Fibroblast of lung (primary cell): Measurements from ENCODE around the gene SCRT2. TPM values are rescaled to one million over a fixed set of nuclear protein-coding genes. Genes with fewer than 3 reads are reported as not detected.

Experiments
- DNase-seq, 2 donors: peaks; one replicate each; pipeline versions ENCODE4 v3.0.0 to v3.0.0-alpha.2; 2010; ENCODE audit warnings: low read depth in 2 of 2
- H2AFZ ChIP-seq: 2 replicates; pipeline ENCODE4 v1.5.1; 2012; ENCODE audit warnings: low read length, control low read depth, inconsistent platforms
- H3K27ac ChIP-seq: 2 replicates; pipeline ENCODE4 v1.5.1; 2011; ENCODE audit warnings: low read length, control low read depth; ENCODE audit not compliant: insufficient read depth
- H3K27me3 ChIP-seq: 2 replicates; pipeline ENCODE4 v1.5.1; 2011; ENCODE audit warnings: mild to moderate bottlenecking, low read length; ENCODE audit not compliant: control insufficient read depth, insufficient read depth
- H3K36me3 ChIP-seq: 2 replicates; pipeline ENCODE4 v1.5.1; 2011; ENCODE audit warnings: low read length; ENCODE audit not compliant: control insufficient read depth, insufficient read depth
- H3K4me1 ChIP-seq: 2 replicates; pipeline ENCODE4 v1.5.1; 2011; ENCODE audit warnings: low read length; ENCODE audit not compliant: control insufficient read depth, insufficient read depth; ENCODE audit errors: extremely low read depth
- H3K4me2 ChIP-seq: 2 replicates; pipeline ENCODE4 v1.5.1; 2011; ENCODE audit warnings: low read length, control low read depth; ENCODE audit not compliant: insufficient read depth; ENCODE audit errors: extremely low read depth
- H3K4me3 ChIP-seq, 4 experiments: fragments of 200-600 bp in 1 of 4; sonication (generic) in 1 of 4; replicated peaks in 1 of 4; 2 replicates each; pipeline ENCODE4 v1.5.1; 2011 to 2016; ENCODE audit warnings: low read length in 4 of 4, low read depth in 3 of 4, mild to moderate bottlenecking in 3 of 4, control low read depth in 2 of 4, inconsistent platforms in 1 of 4, mixed read lengths in 1 of 4; ENCODE audit not compliant: insufficient read depth in 1 of 4; ENCODE audit errors: control extremely low read depth in 1 of 4
- H3K79me2 ChIP-seq: 2 replicates; pipeline ENCODE4 v1.5.1; 2012; ENCODE audit warnings: mild to moderate bottlenecking, low read length, inconsistent platforms; ENCODE audit not compliant: control insufficient read depth, insufficient read depth
- H3K9ac ChIP-seq: 2 replicates; pipeline ENCODE4 v1.5.1; 2011; ENCODE audit warnings: mild to moderate bottlenecking, low read length, control low read depth; ENCODE audit not compliant: insufficient read depth
- H3K9me3 ChIP-seq: 2 replicates; pipeline ENCODE4 v1.5.1; 2012; ENCODE audit warnings: low read depth, low read length; ENCODE audit not compliant: control insufficient read depth, insufficient read depth
- H4K20me1 ChIP-seq: 2 replicates; pipeline ENCODE4 v1.5.1; 2011; ENCODE audit warnings: low read length; ENCODE audit not compliant: control insufficient read depth, insufficient read depth; ENCODE audit errors: extremely low read depth
- EZH2 ChIP-seq: IDR thresholded peaks from 2 replicates; pipeline ENCODE4 v1.5.1; 2012; ENCODE audit warnings: low read length, control low read depth, mild to moderate bottlenecking; ENCODE audit errors: missing control alignments
- polyA plus RNA-seq, 2 donors: library from polyadenylated mRNA; depleted of rRNA in 1 of 2; stranded (reverse) in 1 of 2; unstranded in 1 of 2; fragments of >200 nt; gene quantifications; 2 replicates each; pipeline ENCODE4 v1.2.1, GENCODE V29; 2011 to 2012; ENCODE audit warnings: missing spikeins in 1 of 2
- total RNA-seq: library from RNA; depleted of rRNA; stranded (reverse); fragments of >200 nt; gene quantifications from 2 replicates; pipeline ENCODE4 v1.2.1, GENCODE V29; 2014
- TF ChIP-seq, protein P1 (sequence below), 2 donors: IDR thresholded peaks in 1 of 2; conservative IDR thresholded peaks in 1 of 2; 1 replicate in 1 of 2; 2 replicates in 1 of 2; pipeline ENCODE4 v1.5.1; 2011 to 2012; ENCODE audit warnings: low read length in 2 of 2, control low read depth in 1 of 2, inconsistent platforms in 1 of 2, low read depth in 1 of 2, mild to moderate bottlenecking in 1 of 2

SCRT2 gene
- total and polyA plus RNA-seq, 2 donors (not counting 1 experiment from before 2014, with no cell fraction given), result not detected

DNA sequence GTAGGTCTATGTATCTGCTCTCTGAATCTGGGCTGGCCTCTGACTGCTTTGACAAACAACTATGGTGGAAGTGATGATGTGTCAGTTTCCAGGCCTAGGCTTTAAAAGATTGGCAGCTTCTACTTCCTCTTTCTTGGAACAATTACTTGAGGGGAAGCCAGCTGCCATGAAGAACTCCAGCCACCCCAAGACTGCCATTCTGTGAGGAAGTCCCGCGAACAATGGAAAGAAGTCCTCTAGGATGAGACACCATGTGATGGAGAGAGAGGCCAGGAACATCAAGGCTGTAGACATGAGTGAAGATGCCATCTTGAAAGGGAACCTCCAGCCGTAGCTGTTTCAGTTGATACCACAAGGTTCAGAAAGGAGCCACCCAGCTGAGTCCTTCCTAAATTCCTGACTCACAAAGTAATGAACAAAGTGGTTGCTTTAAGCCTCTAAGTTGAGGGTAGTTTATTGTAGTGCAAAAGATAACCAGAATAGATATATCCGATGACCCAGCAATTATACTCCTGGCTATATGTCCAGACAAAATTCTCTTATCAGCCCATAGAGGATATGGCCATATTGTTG lies 50.2 kb downstream of the SCRT2 start:
- no peak overlapping the region for H3K4me2 ChIP-seq
- no peaks in the 10 kb centered on the region for H3K4me1 ChIP-seq
- DNase-seq, result no peak
- H3K36me3 ChIP-seq, result no peaks in the 10 kb centered on the region
- H3K79me2 ChIP-seq, result no peaks in the 10 kb centered on the region
- H3K27ac ChIP-seq, result no peak overlapping the region
- H3K9me3 ChIP-seq, result no peaks in the 10 kb centered on the region
- no peak overlapping the region for H2AFZ ChIP-seq
- no peaks in the 10 kb centered on the region for H4K20me1 ChIP-seq
- H3K4me3 ChIP-seq, result no peak overlapping the region
- peaks cover 10% of the 10 kb centered on the region for H3K27me3 ChIP-seq
- no peak for TF ChIP-seq EZH2
- TF ChIP-seq, protein P1, sequence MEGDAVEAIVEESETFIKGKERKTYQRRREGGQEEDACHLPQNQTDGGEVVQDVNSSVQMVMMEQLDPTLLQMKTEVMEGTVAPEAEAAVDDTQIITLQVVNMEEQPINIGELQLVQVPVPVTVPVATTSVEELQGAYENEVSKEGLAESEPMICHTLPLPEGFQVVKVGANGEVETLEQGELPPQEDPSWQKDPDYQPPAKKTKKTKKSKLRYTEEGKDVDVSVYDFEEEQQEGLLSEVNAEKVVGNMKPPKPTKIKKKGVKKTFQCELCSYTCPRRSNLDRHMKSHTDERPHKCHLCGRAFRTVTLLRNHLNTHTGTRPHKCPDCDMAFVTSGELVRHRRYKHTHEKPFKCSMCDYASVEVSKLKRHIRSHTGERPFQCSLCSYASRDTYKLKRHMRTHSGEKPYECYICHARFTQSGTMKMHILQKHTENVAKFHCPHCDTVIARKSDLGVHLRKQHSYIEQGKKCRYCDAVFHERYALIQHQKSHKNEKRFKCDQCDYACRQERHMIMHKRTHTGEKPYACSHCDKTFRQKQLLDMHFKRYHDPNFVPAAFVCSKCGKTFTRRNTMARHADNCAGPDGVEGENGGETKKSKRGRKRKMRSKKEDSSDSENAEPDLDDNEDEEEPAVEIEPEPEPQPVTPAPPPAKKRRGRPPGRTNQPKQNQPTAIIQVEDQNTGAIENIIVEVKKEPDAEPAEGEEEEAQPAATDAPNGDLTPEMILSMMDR (conservative IDR thresholded peaks at IDR 0.05 in 1 of 2, IDR thresholded peaks at IDR 0.05 in 1 of 2; ENCODE audit: low read depth in 1 of 2, low read length in 2 of 2), result no peak
- no peak overlapping the region for H3K9ac ChIP-seq

DNA sequence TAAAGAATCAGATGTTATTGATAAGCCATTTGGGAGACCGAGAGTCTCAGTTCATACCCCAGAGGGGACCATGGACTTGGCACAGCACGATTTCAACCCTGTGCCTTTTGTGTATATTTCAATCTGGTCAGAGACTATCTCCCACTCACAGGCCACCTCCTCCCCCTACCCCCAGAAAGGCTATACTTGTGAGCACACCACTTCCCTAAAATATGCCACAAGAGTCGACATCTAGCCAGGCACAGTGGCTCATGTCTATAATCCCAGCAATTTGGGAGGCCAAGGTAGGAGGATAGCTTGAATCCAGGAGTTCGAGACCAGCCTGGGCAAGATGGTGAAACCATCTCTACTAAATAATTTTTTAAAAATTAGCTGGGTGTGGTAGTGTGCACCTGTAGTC lies 51.9 kb downstream of the SCRT2 start:
- TF ChIP-seq EZH2, result no peak
- TF ChIP-seq, protein P1 (conservative IDR thresholded peaks at IDR 0.05 in 1 of 2, IDR thresholded peaks at IDR 0.05 in 1 of 2; ENCODE audit: low read depth in 1 of 2, low read length in 2 of 2), result no peak
- no peak overlapping the region for H3K4me3 ChIP-seq
- no peak overlapping the region for H3K9ac ChIP-seq
- H3K27ac ChIP-seq, result no peak overlapping the region
- H2AFZ ChIP-seq, result no peak overlapping the region
- H3K36me3 ChIP-seq, result no peaks in the 10 kb centered on the region
- H3K4me2 ChIP-seq, result no peak overlapping the region
- H3K4me1 ChIP-seq, result no peaks in the 10 kb centered on the region
- peaks cover 7% of the 10 kb centered on the region for H3K27me3 ChIP-seq
- H3K79me2 ChIP-seq, result no peaks in the 10 kb centered on the region
- no peak for DNase-seq
- H4K20me1 ChIP-seq, result no peaks in the 10 kb centered on the region
- H3K9me3 ChIP-seq, result no peaks in the 10 kb centered on the region

DNA sequence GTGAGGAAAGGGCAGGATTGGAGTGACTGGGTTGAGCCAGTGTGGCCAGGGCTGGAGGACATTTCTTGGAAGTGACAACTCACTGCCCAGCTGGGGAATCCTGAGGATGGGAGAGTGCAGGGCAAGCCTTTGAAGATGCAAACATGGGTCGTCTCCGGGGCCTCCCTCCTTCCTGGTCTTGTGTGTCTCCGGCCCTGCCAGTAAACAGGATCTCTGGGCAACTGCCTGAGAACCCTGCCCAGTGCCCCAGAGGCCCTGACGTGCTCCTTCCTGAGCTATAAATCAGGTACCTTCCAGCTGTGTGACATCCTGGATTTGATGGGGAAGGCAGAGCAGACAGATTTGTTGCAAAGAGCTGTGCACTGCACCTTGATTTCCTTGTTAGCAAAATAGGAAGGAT lies 52.6 kb downstream of the SCRT2 start:
- Histone ChIP-seq H3K9me3 (no peaks in the 10 kb centered on the region), H2AFZ (no peak overlapping the region), H3K9ac (no peak overlapping the region), H3K27me3 (peaks cover 7% of the 10 kb centered on the region), H4K20me1 (no peaks in the 10 kb centered on the region), H3K4me1 (no peaks in the 10 kb centered on the region), H3K36me3 (no peaks in the 10 kb centered on the region), H3K4me2 (no peak overlapping the region), H3K79me2 (no peaks in the 10 kb centered on the region), H3K27ac (no peak overlapping the region), H3K4me3 (no peak overlapping the region)
- DNase-seq, result no peak
- TF ChIP-seq, protein P1 (conservative IDR thresholded peaks at IDR 0.05 in 1 of 2, IDR thresholded peaks at IDR 0.05 in 1 of 2; ENCODE audit: low read depth in 1 of 2, low read length in 2 of 2), result no peak
- no peak for TF ChIP-seq EZH2
